GM21381 (cell line): ENCODE data around the gene PRDM11.
"Not testable (repeated sequence)": the region's sequence is repeated elsewhere in the genome, so short reads cannot be mapped to it uniquely, and the experiment has no call there.

Source experiments
- ATAC-seq: cut with Tn5 transposase; IDR thresholded peaks from one replicate; pipeline ENCODE4 v1.9.1; 2021; ENCODE audit warnings: mild to moderate bottlenecking, moderate library complexity; ENCODE audit not compliant: unreplicated experiment

The PRDM11 gene

GRCh38 chr11:45146072-45147016 lies at the start of gene PRDM11:
TSS of gene PRDM11 (plus strand) at chr11:45146639. CDS start at chr11:45181767, 35,128 bp downstream.
- peak; percentile 26 for ATAC-seq

GRCh38 chr11:45097721-45098493 lies 48.5 kb upstream of the PRDM11 start:
- ATAC-seq, result no peak

- ATAC-seq, result no peak
These were observed 47.5 kb upstream of the PRDM11 start for GRCh38 chr11:45098929-45099328.

- ATAC-seq, result no peak
These were observed 46.1 kb upstream of the PRDM11 start for GRCh38 chr11:45100339-45100738.

- ATAC-seq, result no peak
These were observed 44.1 kb upstream of the PRDM11 start for GRCh38 chr11:45102361-45102809.

- peak; percentile 73 for ATAC-seq
These were observed 43.4 kb upstream of the PRDM11 start for GRCh38 chr11:45102810-45103621.

GRCh38 chr11:45104006-45104789 lies 42.2 kb upstream of the PRDM11 start:
- no peak for ATAC-seq

- no peak for ATAC-seq
These were observed 41.7 kb upstream of the PRDM11 start for GRCh38 chr11:45104790-45105084.

GRCh38 chr11:45105233-45105983 lies 41.0 kb upstream of the PRDM11 start:
- ATAC-seq, result peak; percentile 46

- no peak for ATAC-seq
These were observed 40.5 kb upstream of the PRDM11 start for GRCh38 chr11:45105984-45106375.

- ATAC-seq, result no peak
These were observed 40.0 kb upstream of the PRDM11 start for GRCh38 chr11:45106440-45106839.

GRCh38 chr11:45107029-45107428 lies 39.4 kb upstream of the PRDM11 start:
- ATAC-seq, result no peak

- no peak for ATAC-seq
These were observed 38.1 kb upstream of the PRDM11 start for GRCh38 chr11:45108070-45109064.

GRCh38 chr11:45109400-45109799 lies 37.0 kb upstream of the PRDM11 start:
- no peak for ATAC-seq

GRCh38 chr11:45110562-45110961 lies 35.9 kb upstream of the PRDM11 start:
- ATAC-seq, result no peak

- no peak for ATAC-seq
These were observed 32.6 kb upstream of the PRDM11 start for GRCh38 chr11:45113807-45114206.

- ATAC-seq, result not testable (repeated sequence)
These were observed 18.6 kb upstream of the PRDM11 start for GRCh38 chr11:45127836-45128235.

GRCh38 chr11:45133878-45134277 lies 12.6 kb upstream of the PRDM11 start:
- ATAC-seq, result no peak
